GM21367 (cell line): ENCODE data around the gene DIAPH2.
A peak's percentile ranks its signal among the peaks of the same experiment; 100 is the strongest.
"Not testable (repeated sequence)": the region's sequence is repeated elsewhere in the genome, so short reads cannot be mapped to it uniquely, and the experiment has no call there.

Experiments
- ATAC-seq: cut with Tn5 transposase; IDR thresholded peaks from one replicate; pipeline ENCODE4 v1.9.1; 2021; ENCODE audit not compliant: unreplicated experiment

The DIAPH2 gene

GRCh38 chrX:96820935-96821334 is 136.3 kb downstream of the DIAPH2 start:
- no peak for ATAC-seq

- ATAC-seq, result no peak
These were observed 139.5 kb downstream of the DIAPH2 start for GRCh38 chrX:96824166-96824565.

- ATAC-seq, result no peak
These were observed 148.7 kb downstream of the DIAPH2 start for GRCh38 chrX:96833333-96833732.

- ATAC-seq, result no peak
These were observed 149.5 kb downstream of the DIAPH2 start for GRCh38 chrX:96834137-96834536.

- ATAC-seq, result peak; percentile 76
These were observed 151.1 kb downstream of the DIAPH2 start for GRCh38 chrX:96835660-96836289.

- ATAC-seq, result no peak
These were observed 153.2 kb downstream of the DIAPH2 start for GRCh38 chrX:96837808-96838207.

GRCh38 chrX:96838537-96838936 is 153.9 kb downstream of the DIAPH2 start:
- ATAC-seq, result no peak

- no peak for ATAC-seq
These were observed 156.7 kb downstream of the DIAPH2 start for GRCh38 chrX:96841325-96841724.

- not testable (repeated sequence) for ATAC-seq
These were observed 157.2 kb downstream of the DIAPH2 start for GRCh38 chrX:96841866-96842265.

GRCh38 chrX:96843566-96843965 is 158.9 kb downstream of the DIAPH2 start:
- ATAC-seq, result no peak

- ATAC-seq, result no peak
These were observed 162.2 kb downstream of the DIAPH2 start for GRCh38 chrX:96846841-96847240.

GRCh38 chrX:96859422-96859821 is 174.8 kb downstream of the DIAPH2 start:
- ATAC-seq, result not testable (repeated sequence)

- peak; percentile 74 for ATAC-seq
These were observed 176.6 kb downstream of the DIAPH2 start for GRCh38 chrX:96861218-96861617.

- peak; percentile 31 for ATAC-seq
These were observed 177.0 kb downstream of the DIAPH2 start for GRCh38 chrX:96861661-96862060.

GRCh38 chrX:96883608-96884007 is 199.0 kb downstream of the DIAPH2 start, which contains the start of gene RPA4:
Gene RPA4 (plus strand): TSS chrX:96883908. CDS start chrX:96884311, 403 bp downstream.
- ATAC-seq, result no peak

- ATAC-seq, result no peak
These were observed 199.4 kb downstream of the DIAPH2 start for GRCh38 chrX:96884027-96884426.

- no peak for ATAC-seq
These were observed 205.1 kb downstream of the DIAPH2 start for GRCh38 chrX:96889726-96890125.

- no peak for ATAC-seq
These were observed 222.1 kb downstream of the DIAPH2 start for GRCh38 chrX:96906741-96907140.

GRCh38 chrX:96907516-96908272 is 223.1 kb downstream of the DIAPH2 start:
- no peak for ATAC-seq

- no peak for ATAC-seq
These were observed 224.6 kb downstream of the DIAPH2 start for GRCh38 chrX:96909291-96909690.

- ATAC-seq, result no peak
These were observed 234.2 kb downstream of the DIAPH2 start for GRCh38 chrX:96918864-96919263.

- ATAC-seq, result no peak
These were observed 235.0 kb downstream of the DIAPH2 start for GRCh38 chrX:96919672-96920071.
